ENCODE data around the gene TACR1. TPM values are rescaled to one million over a fixed set of nuclear protein-coding genes. Genes with fewer than 3 reads are reported as not detected.

The TACR1 gene
- polyA plus RNA-seq, 2 donors = 0.35 to 0.72 TPM

GRCh38 chr2:75002007-75002406 lies 197.3 kb downstream of the TACR1 start:
- no peaks in the 10 kb centered on the region for H3K27me3 ChIP-seq (ENCODE audit: control insufficient read depth in 1 of 2, insufficient read depth in 2 of 2, low read length in 2 of 2)
- H3K36me3 ChIP-seq (ENCODE audit: control insufficient read depth in 2 of 2, insufficient read depth in 2 of 2, low read length in 1 of 2) = no peaks in the 10 kb centered on the region
- 64% methylated on average over 3 of the region's 3 CpGs for WGBS, 2 donors
- H3K9me3 ChIP-seq (ENCODE audit: control insufficient read depth in 2 of 2, insufficient read depth in 1 of 2, low read depth in 1 of 2, low read length in 1 of 2) = peaks cover 0 to 2% of the 10 kb centered on the region in 2 donors
- no peaks in the 10 kb centered on the region for H3K4me1 ChIP-seq (ENCODE audit: control insufficient read depth in 2 of 2, insufficient read depth in 2 of 2, low read length in 1 of 2)
- H3K4me3 ChIP-seq (ENCODE audit: low read depth in 1 of 2, low read length in 2 of 2) = no peak overlapping the region
- H3K27ac ChIP-seq (ENCODE audit: low read depth in 2 of 2, low read length in 1 of 2) = no peak overlapping the region

- H3K4me3 ChIP-seq (ENCODE audit: low read depth in 1 of 2, low read length in 2 of 2) = no peak overlapping the region
- H3K36me3 ChIP-seq (ENCODE audit: control insufficient read depth in 2 of 2, insufficient read depth in 2 of 2, low read length in 1 of 2) = no peaks in the 10 kb centered on the region
- H3K4me1 ChIP-seq (ENCODE audit: control insufficient read depth in 2 of 2, insufficient read depth in 2 of 2, low read length in 1 of 2) = no peaks in the 10 kb centered on the region
- no peaks in the 10 kb centered on the region for H3K27me3 ChIP-seq (ENCODE audit: control insufficient read depth in 1 of 2, insufficient read depth in 2 of 2, low read length in 2 of 2)
- H3K27ac ChIP-seq (ENCODE audit: low read depth in 2 of 2, low read length in 1 of 2) = no peak overlapping the region
- H3K9me3 ChIP-seq (ENCODE audit: control insufficient read depth in 2 of 2, insufficient read depth in 1 of 2, low read depth in 1 of 2, low read length in 1 of 2) = peaks cover 0 to 2% of the 10 kb centered on the region in 2 donors
- 95 to 96% methylated on average over 5 of the region's 5 CpGs for WGBS, 2 donors
Observed at GRCh38 chr2:74999468-74999867, 199.9 kb downstream of the TACR1 start.

Other genes with a start within 250 kb of the TACR1 start
- gene POLE4, start 240.9 kb downstream of the TACR1 start, polyA plus RNA-seq = 10 to 100 TPM; 21.3 to 30.9 TPM